Osteoblast (primary cell): ENCODE results near the gene ADK. TPM values are rescaled to one million over a fixed set of nuclear protein-coding genes. Genes with fewer than 3 reads are reported as not detected.
A peak's percentile ranks its signal among the peaks of the same experiment; 100 is the strongest.

Source experiments
- DNase-seq: peaks from one replicate; pipeline ENCODE4 v3.0.0; 2011; ENCODE audit warnings: low spot score, mixed read lengths; ENCODE audit not compliant: insufficient read length; ENCODE audit errors: missing footprints
- H2AFZ ChIP-seq: 2 replicates; pipeline ENCODE4 v1.6.0; 2011; ENCODE audit warnings: mild to moderate bottlenecking, low read length
- H3K27ac ChIP-seq: 2 replicates; pipeline ENCODE4 v1.5.1; 2011; ENCODE audit warnings: mild to moderate bottlenecking, low read depth, low read length, moderate library complexity
- H3K27me3 ChIP-seq: 2 replicates; pipeline ENCODE4 v1.6.0; 2012; ENCODE audit warnings: mild to moderate bottlenecking, control low read depth, inconsistent platforms, low read length, moderate library complexity; ENCODE audit not compliant: insufficient read depth
- H3K36me3 ChIP-seq: 2 replicates; pipeline ENCODE4 v1.5.1; 2011; ENCODE audit warnings: mild to moderate bottlenecking, low read length, control low read depth, moderate library complexity; ENCODE audit not compliant: insufficient read depth
- H3K4me1 ChIP-seq: 2 replicates; pipeline ENCODE4 v1.5.1; 2011; ENCODE audit warnings: mild to moderate bottlenecking, low read length, control low read depth, moderate library complexity; ENCODE audit not compliant: insufficient read depth
- H3K4me2 ChIP-seq: 2 replicates; pipeline ENCODE4 v1.6.0; 2011; ENCODE audit warnings: mild to moderate bottlenecking, low read length; ENCODE audit not compliant: insufficient read depth
- H3K4me3 ChIP-seq: fragments of 200-600 bp; sonication (generic); 3 replicates; pipeline ENCODE4 v1.5.1; 2012; ENCODE audit warnings: mild to moderate bottlenecking, low read length, inconsistent platforms; ENCODE audit not compliant: insufficient read depth
- H3K79me2 ChIP-seq: 2 replicates; pipeline ENCODE4 v1.6.0; 2012; ENCODE audit warnings: mild to moderate bottlenecking, low read length, control low read depth, inconsistent platforms; ENCODE audit not compliant: insufficient read depth
- H3K9me3 ChIP-seq: 2 replicates; pipeline ENCODE4 v1.5.1; 2011; ENCODE audit warnings: low read depth, low read length, control low read depth
- H4K20me1 ChIP-seq: 2 replicates; pipeline ENCODE4 v1.6.0; 2012; ENCODE audit warnings: mild to moderate bottlenecking, low read length, control low read depth; ENCODE audit not compliant: insufficient read depth
- total RNA-seq: library from RNA; depleted of rRNA; stranded (reverse); fragments of >200 nt; gene quantifications from 2 replicates; pipeline ENCODE4 v1.2.3, GENCODE V29; 2012
- TF ChIP-seq, protein P1 (sequence below): IDR thresholded peaks from 2 replicates; pipeline ENCODE4 v1.5.1; 2011; ENCODE audit warnings: mild to moderate bottlenecking, low read depth, low read length, moderate library complexity; ENCODE audit errors: extremely low read depth

Gene ADK
- total RNA-seq, 1 donor = 34.0 TPM

DNA sequence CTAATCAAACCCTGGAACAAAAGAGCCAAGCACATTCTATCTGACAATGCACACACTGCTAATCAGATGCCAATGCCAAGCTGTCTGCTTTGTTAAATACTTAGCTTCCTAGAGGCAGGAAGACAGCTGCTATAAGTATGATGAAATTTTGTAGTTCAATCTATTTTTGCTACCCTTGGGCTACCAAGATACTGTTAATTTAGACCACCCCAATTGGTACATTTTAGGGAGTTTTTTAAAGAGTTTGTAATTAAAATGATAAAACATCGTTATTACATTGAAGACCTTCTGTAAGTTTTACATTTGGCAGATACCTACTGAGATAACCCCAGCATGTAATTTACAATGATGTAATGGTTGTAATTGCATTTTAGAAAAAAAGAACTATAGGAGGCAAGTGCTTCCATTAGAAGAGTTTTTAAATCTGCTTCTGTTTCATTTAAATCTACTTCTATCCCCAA is 268.5 kb downstream of the ADK start:
- H3K4me1 ChIP-seq = no peaks in the 10 kb centered on the region
- H3K27ac ChIP-seq = no peak overlapping the region
- H3K27me3 ChIP-seq = no peaks in the 10 kb centered on the region
- no peak overlapping the region for H3K4me2 ChIP-seq
- no peak overlapping the region for H2AFZ ChIP-seq
- no peaks in the 10 kb centered on the region for H3K79me2 ChIP-seq
- no peak for DNase-seq
- no peaks in the 10 kb centered on the region for H3K36me3 ChIP-seq
- H3K9me3 ChIP-seq = no peaks in the 10 kb centered on the region
- H3K4me3 ChIP-seq = no peak overlapping the region
- H4K20me1 ChIP-seq = no peaks in the 10 kb centered on the region
- TF ChIP-seq, protein P1, sequence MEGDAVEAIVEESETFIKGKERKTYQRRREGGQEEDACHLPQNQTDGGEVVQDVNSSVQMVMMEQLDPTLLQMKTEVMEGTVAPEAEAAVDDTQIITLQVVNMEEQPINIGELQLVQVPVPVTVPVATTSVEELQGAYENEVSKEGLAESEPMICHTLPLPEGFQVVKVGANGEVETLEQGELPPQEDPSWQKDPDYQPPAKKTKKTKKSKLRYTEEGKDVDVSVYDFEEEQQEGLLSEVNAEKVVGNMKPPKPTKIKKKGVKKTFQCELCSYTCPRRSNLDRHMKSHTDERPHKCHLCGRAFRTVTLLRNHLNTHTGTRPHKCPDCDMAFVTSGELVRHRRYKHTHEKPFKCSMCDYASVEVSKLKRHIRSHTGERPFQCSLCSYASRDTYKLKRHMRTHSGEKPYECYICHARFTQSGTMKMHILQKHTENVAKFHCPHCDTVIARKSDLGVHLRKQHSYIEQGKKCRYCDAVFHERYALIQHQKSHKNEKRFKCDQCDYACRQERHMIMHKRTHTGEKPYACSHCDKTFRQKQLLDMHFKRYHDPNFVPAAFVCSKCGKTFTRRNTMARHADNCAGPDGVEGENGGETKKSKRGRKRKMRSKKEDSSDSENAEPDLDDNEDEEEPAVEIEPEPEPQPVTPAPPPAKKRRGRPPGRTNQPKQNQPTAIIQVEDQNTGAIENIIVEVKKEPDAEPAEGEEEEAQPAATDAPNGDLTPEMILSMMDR = no peak

DNA sequence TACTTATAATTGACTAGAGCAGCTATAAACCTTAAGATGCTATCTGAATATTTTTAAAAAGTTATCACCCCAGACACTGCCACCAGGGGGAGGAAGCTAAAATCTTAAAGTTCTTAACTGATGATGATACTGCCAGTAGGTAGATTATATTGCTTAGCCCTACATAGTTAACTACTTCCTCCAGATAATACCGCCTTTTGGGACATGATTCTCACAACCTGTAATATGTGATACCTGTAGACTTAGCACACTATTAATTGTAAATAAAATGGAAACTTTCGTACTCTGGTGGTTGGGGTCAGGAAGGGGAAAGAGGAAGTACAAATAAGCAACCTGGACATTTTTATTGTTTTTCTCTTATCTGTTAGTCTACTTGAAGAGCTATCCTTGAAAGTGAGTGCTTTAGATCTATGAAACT is 268.9 kb downstream of the ADK start:
- Histone ChIP-seq H3K4me3 (no peak overlapping the region), H3K27me3 (no peaks in the 10 kb centered on the region), H3K9me3 (no peaks in the 10 kb centered on the region)

GRCh38 chr10:74424565-74424964 is 273.5 kb downstream of the ADK start:
- Histone ChIP-seq H3K9me3 (no peaks in the 10 kb centered on the region), H2AFZ (no peak overlapping the region), H3K36me3 (no peaks in the 10 kb centered on the region), H3K79me2 (no peaks in the 10 kb centered on the region), H3K4me3 (no peak overlapping the region), H3K4me2 (no peak overlapping the region), H3K4me1 (no peaks in the 10 kb centered on the region), H4K20me1 (no peaks in the 10 kb centered on the region), H3K27me3 (no peaks in the 10 kb centered on the region), H3K27ac (no peak overlapping the region)
- no peak for DNase-seq
- TF ChIP-seq, protein P1 = no peak

More for the DNA sequence above, 268.9 kb downstream of the ADK start:
- TF ChIP-seq, protein P1 = peak; percentile 54
- Histone ChIP-seq H3K79me2 (no peaks in the 10 kb centered on the region), H3K27ac (no peak overlapping the region), H2AFZ (no peak overlapping the region), H4K20me1 (no peaks in the 10 kb centered on the region), H3K4me2 (no peak overlapping the region), H3K4me1 (no peaks in the 10 kb centered on the region), H3K36me3 (no peaks in the 10 kb centered on the region)
- DNase-seq = peak; percentile 71

DNA sequence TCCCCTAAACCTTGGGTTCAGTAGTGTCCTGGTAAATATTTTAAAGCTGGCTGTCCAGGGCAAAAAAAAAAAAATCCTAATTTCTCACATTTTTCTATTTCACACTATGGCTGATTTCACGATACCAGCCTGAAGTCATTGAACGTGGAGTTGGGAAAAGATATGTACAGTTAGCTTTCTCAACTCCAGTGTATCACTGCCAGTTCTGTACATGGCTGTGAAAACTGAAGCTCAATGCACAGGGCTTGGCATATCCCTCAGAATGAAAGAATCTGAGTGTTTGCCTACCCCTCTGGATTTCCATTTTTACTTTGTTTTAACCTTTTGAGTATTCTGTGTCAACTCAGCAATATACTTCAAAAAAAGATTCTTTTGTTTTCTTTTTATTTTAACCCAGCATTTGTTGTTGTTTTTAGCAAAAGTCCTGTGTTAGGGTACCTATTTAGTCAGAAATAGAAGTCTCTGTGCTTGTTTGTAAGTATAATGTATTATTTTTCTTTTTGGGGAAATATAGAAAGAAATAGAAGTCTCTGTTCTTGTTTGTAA is 274.5 kb downstream of the ADK start:
- no peaks in the 10 kb centered on the region for H4K20me1 ChIP-seq
- no peaks in the 10 kb centered on the region for H3K4me1 ChIP-seq
- H3K9me3 ChIP-seq = no peaks in the 10 kb centered on the region
- no peaks in the 10 kb centered on the region for H3K79me2 ChIP-seq
- H3K27me3 ChIP-seq = no peaks in the 10 kb centered on the region
- no peaks in the 10 kb centered on the region for H3K36me3 ChIP-seq
- no peak overlapping the region for H3K4me3 ChIP-seq
- H3K27ac ChIP-seq = no peak overlapping the region
- no peak overlapping the region for H3K4me2 ChIP-seq
- H2AFZ ChIP-seq = no peak overlapping the region
- TF ChIP-seq, protein P1 = no peak
- DNase-seq = no peak
